HG03060 (cell line): Measurements from ENCODE around the gene RPP30.
"Not testable (repeated sequence)": the region's sequence is repeated elsewhere in the genome, so short reads cannot be mapped to it uniquely, and the experiment has no call there.

Source experiments
- ATAC-seq: cut with Tn5 transposase; IDR thresholded peaks from one replicate; pipeline ENCODE4 v1.9.1; 2021; ENCODE audit warnings: low read depth, moderate number of reproducible peaks; ENCODE audit not compliant: unreplicated experiment

The RPP30 gene

DNA sequence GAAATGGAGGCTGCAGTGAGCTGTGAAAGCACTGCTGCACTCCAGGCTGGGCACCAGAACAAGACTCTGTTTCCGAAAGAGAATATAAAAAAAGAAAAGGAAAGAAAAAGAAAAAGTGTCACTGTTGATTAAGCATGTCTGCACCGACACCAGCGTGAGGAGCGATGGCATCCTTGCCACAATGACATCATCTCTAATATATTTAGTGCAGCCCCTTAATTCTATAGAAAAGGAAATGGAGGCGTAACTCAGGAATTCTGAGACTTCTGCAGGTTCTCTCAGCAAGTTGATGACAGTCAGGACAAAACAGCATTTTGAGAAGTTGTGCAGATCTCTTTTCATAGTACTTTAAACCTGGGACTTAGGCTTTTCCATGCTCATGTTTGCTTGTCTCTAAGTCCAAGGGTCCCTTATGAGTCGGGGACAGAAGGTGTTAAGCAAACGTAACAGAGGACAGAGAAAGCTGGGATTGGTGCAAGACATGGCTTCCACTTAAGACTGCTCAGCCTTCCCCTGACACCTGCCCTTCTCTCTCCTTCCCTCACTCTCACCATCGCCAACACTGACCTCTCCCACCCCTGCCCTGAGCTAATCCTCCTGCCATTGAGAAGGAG is 66.0 kb downstream of the RPP30 start:
- ATAC-seq = no peak

DNA sequence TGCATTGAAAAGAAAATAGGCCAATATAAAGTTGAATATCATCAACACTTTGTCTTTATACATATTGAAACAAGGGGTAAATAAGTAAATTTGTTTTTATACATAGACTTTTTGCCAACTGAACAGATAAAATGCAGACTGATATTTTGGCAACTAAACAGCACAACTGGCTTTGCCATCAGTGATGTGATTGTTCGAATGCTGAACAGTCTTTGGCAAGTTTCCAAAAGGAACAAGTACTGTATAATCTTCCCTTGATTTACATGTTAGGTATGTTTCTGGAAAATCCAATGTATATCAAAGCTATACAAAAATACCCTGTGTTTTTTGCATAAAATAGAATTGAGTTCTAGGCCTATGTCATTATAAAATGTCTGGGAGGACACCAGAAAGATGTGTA is 67.3 kb downstream of the RPP30 start:
- no peak for ATAC-seq

DNA sequence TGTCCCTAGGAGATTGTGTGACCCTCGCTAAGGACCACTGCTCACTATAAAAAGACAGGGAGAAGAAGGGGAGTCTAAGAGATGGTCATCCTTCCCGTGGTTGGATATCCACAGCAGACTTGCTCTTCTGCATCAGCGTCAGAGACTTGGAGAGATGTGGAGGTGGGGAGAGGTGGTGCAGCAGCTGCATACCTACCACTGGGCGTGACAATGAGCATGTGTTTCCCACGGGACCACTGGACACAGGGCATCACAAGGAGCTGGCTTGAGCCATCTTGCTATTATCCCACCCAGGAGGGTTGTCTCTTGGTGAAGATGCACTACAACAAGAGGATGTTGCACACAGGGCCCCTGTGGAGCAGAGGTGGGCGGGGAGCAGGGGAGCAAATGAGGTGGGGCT is 67.9 kb downstream of the RPP30 start:
- no peak for ATAC-seq

DNA sequence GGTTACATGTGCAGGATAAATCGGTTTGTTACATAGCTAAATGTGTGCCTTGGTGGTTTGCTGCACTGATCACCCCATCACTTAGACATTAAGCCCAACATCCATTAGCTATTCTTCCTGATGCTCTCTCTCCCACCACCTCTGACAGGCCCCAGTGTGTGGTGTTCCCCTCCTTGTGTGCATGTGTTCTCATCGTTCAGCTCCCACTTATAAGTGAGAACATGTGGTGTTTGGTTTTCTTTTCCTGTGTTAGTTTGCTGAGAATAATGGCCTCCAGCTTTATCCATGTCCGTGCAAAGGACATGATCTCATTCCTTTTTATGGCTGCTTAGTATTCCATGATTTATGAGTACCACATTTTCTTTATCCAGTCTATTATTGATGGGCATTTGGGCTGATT is 71.2 kb downstream of the RPP30 start:
- ATAC-seq = not testable (repeated sequence)

DNA sequence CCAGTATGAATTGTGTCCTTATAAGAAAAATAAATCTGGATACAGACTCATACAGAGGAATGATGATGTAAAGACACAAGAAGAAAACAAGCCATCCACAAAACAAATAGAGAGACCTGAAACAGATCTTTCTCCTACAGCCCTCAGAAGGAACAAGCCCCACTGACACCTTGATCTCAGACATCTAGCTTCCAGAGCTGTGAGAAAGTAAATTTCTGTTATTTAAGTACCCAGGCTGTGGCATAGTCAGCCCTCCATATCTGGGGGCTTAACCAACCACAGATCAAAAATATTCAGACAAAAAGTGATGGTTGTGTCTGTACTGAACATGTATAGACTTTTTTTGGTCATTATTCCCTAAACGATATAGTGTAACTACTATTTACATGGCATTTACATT is 73.0 kb downstream of the RPP30 start:
- no peak for ATAC-seq

DNA sequence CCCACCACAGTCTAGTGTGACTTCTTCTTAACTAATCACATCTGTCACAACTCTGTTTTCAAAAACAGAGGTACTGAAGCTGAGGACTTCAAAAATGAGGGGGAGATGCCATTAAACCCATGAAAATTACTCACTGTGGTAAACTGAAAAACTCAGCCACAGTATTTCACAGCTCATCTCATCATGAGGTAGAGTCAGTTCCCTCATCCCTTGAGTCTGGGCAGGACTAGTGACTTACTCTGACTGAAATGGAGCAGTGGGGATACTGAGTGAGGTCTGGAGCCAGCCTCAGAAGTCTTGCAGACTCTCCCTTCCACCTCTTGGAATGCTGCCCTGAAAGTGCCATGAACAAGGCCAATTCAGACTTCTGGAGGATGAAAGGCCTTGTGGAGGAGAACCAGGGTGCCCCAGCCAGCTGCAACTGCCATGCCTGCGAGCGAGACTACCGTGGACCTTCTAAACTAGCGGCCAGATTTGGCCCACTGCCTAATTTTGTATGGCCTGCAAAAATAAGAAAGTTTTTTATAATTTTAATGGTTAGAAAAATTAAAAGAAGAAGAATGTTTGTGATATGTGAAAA is 73.8 kb downstream of the RPP30 start:
- ATAC-seq = no peak

DNA sequence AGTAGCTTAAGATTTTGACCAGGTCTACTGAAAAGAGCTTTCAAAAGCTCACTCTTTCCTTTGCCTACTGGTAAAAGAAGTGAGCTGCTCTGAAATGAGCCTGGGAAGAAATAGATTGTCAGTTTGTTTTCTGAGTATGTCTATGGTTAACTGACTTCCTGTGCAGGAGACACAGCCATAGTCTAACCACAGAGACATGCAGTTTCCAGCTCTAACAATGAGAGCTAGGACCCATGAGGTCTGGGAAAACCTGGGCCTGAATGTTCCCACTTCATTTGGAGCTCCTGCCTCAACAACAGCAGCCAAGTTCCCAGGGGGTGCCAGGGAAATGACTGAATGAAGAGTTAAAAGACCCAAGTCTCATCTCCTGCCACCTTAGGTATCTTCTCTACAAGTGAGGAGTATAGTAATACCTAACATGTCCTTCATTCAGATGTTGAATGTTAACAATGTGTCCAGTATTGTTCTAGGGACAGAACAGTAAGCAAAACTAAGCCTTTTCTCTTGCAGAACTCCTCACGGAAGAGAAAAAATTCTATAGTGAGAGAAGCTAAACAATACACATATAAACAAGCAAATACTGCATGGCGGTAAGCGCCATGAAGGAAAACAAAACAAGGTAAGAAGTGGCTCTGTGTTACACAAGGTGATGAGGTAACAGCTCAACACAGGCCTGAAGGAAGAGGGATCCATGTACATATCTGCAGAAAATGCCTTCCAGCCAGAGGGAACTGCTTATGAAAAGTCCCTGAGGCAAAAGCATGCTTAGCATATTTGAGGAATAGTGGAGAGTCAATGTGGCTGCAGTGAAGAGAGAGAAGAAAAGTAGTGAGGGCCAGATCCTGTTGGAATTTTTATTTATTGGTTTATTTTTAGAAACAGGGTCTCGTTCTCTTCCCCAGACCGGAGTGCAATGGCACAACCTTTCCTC is 75.5 kb downstream of the RPP30 start:
- ATAC-seq = peak; percentile 62
